HG03139 (cell line): ENCODE data around the gene AJM1.
"Not testable (repeated sequence)": the region's sequence is repeated elsewhere in the genome, so short reads cannot be mapped to it uniquely, and the experiment has no call there.

Experiments used
- ATAC-seq: cut with Tn5 transposase; IDR thresholded peaks from one replicate; pipeline ENCODE4 v1.9.1; 2021; ENCODE audit not compliant: unreplicated experiment

The AJM1 gene

DNA sequence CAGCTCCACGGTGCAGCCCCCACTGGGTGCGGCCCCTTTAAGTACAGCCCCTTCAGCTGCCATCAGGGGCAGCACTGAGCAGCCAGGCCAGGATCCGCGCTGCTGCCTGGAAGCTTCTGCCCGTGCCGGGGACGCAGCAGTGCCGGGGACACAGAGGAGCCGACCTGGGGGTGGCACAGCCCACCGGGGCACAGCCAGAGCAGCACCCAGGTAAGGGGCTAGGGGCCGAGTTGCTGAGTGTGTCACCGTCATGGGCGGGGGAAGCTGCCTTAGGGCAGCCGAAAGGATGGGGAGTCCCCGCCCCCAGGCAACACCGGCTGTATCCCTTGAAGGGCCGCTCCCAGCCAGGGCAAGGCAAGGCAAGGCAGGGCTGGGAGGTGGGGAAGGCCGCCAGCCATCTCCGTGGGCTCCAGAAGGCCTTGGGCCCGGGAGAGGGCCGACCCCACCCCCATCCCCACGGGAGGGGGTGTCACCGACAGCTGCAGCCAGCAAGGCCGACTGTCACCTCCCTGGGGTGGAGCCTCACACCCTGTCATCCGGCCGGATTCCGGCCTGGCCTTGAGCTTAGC lies at the start of gene AJM1:
TSS of gene AJM1 (plus strand) at position 99 of the 569 bp plus-strand sequence. CDS start 1,937 bp downstream, outside the sequence.
- peak; percentile 60 for ATAC-seq

DNA sequence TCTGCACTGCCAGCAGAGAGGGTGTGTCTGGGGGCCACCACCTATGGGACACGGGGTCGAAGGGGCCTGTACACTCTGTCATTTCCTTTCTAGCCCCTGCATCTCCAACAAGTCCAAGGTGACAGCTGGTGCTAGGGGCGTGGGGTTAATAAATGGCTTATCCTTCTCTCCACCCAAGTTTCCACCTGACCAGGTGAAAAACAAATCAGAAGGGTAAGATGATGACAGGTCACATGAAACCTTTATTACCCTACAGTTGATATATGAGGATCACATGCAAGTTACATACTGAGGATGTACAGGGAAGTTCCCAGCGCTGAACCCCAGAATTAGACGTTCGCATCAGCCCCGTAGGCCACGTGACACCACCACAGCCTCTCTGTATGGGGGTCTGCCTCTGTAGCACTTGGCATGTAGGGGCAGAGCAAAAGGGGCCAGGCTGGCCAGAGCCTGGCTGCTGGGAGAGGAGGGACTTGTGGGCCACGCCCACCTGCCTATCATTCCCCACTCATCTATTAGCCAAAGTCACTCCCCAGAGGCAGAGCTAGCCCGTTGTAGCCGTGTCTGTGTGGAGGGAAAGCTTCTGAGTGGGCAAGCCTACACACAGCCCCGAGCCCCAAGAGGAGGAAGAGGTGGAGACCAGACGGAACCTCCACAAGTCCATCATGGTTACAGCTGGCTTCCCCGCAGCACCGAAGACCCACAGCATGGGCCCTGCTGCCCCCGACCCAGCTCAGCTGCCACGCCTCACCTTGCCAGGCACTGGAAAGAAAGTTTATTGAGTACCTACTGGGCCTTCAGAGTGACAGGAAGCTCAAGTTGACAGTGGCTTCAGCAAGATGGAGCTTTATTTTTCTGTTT lies 49.0 kb upstream of the AJM1 start:
- no peak for ATAC-seq

DNA sequence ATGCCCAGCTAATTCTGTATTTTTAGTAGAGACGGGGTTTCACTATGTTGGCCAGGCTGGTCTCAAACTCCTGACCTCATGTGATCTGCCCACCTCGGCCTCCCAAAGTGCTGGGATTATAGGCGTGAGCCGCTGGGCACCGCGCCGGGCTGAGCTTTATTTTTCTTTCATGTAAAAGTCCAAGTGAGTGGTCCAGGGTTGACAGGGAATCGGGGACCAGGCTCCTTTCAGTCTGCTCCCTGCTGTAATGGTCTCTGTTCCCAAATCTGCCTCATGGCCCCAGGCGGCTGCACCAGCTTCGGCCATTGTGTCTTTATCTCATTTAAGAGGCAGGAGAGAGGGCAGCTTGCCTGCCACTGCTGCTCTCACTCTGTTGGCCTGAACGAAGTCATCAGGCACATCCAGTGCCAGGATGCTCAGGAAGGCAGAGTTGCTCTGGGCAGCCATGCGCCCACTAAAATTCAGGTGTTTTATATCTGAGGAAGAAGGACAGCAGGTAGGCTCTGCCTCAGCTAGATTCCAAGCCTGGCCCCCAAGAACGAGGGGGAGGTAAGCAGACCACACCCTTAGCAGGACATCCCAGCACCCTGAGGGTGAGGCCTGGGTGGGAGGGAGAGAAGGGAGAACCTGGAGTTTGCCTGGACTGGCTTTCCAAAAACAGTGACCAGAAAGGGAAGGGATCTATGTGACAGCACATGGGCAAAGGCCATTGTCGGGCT lies 47.8 kb upstream of the AJM1 start:
- ATAC-seq = no peak

DNA sequence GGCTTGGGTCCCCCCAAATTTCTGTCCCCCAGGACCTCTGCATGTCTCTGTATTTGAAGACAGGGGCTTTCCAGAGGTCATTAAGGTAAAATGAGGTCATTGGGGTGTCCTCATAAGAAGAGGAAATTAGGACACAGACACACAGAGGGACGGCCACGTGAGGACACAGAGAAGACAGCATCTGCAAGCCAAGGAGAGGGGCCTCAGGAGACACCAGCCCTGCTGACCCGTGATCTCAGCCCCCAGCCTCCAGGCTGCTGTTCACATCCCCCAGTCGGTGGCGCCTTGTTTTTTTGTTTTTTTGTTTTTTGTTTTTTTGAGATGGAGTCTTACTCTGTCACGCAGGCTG lies 47.3 kb upstream of the AJM1 start:
- no peak for ATAC-seq

DNA sequence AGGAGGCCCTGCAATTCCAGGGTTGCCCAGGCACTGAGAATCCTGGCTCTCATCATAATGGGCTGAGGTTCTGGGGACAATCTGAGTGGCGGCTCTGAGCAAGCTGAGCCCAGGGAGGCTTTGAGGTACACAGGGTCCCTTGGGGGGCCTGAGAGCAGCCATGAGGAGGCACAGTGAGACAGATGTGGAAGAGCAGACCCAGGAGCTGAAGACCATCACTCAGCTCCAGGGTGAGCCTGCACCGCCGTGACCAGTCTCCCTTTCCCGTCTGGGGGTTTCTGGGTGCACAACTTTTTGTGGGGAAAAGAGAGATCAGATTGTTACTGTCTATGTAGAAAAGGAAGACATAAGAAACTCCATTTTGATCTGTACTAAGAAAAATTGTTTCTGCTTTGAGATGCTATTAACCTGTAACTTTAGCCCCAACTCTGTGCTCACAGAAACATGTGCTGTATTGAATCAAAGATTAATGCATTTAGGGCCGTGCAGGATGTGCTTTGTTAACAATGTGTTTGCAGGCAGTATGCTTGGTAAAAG lies 46.0 kb upstream of the AJM1 start, which contains the start of gene CCDC183:
TSS of gene CCDC183 (plus strand) at position 101 of the 537 bp plus-strand sequence. CDS start at position 161, 60 bp downstream.
- no peak for ATAC-seq

DNA sequence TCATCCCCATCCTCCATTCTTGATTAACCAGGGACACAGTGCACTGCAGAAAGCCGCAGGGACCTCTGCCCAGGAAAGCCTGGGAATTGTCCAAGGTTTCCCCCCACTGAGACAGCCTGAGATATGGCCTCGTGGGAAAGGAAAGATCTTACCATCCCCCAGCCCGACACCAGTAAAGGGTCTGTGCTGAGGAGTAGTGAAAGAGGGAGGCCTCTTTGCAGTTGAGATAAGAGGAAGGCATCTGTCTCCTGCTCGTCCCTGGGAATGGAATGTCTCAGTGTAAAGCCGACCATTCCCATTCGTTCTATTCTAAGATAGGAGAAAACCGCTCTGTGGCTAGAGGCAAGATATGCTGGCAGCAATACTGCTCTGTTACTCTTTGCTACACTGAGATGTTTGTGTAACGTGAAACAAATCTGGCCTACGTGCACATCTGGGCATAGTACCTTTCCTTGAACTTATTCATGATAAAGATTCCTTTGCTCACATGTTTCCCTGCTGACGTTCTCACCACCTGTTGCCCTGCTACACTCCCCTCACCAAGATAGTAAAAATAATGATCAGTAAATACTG lies 45.4 kb upstream of the AJM1 start:
- not testable (repeated sequence) for ATAC-seq

DNA sequence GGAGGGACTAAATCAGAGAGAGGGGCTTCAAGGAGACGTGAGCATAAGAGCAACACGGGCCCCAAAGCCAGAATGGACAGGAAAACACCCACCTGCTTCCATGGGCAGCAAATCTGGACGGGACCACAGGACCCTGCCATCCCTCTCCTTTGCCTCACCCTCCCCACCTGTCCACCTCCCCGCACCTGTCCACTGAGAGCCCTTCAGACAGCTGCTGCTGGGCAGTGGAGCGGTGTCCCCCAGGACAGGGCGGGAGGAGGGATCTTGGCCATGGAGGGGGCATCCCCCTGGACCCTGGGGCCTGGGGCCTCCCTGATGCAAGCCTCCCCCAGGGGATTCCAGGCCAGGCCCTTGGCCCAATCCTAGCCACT lies 43.6 kb upstream of the AJM1 start:
- no peak for ATAC-seq

DNA sequence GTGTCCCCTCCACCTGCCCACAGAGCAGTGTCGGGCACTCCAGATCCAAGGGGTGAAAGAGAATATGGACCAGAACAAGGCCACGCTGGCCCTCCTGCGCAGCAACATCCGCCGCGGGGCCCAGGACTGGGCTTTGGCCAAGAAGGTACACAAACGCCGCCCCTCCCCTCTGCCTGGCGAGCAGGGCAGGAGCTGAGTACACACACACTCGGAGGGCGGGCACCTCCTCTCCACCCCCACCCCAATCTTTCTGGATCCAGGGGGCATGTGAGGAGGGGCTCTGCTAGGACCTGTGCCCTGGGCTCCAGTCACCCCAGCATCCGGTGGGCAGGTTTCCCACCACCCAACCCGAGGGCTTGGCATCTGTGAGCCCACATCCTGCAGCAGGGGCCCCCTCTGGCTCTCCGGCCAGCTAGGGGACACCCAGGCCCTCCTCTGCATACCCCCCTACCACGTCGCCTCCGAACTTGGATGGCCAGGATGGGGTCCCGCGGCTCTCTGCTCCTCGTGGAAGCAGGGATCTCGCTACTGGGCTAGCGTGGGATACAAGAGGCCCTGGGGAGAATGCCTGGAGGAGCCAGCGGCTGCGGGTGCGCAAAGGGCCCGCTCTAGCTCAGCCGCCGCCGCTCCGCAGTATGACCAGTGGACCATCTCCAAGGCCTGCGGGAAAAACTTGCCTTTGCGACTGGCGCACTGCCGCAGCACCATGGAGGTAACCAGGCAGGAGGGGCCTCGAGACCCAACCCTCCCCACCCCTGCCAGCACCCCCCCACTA lies 43.0 kb upstream of the AJM1 start:
- no peak for ATAC-seq

DNA sequence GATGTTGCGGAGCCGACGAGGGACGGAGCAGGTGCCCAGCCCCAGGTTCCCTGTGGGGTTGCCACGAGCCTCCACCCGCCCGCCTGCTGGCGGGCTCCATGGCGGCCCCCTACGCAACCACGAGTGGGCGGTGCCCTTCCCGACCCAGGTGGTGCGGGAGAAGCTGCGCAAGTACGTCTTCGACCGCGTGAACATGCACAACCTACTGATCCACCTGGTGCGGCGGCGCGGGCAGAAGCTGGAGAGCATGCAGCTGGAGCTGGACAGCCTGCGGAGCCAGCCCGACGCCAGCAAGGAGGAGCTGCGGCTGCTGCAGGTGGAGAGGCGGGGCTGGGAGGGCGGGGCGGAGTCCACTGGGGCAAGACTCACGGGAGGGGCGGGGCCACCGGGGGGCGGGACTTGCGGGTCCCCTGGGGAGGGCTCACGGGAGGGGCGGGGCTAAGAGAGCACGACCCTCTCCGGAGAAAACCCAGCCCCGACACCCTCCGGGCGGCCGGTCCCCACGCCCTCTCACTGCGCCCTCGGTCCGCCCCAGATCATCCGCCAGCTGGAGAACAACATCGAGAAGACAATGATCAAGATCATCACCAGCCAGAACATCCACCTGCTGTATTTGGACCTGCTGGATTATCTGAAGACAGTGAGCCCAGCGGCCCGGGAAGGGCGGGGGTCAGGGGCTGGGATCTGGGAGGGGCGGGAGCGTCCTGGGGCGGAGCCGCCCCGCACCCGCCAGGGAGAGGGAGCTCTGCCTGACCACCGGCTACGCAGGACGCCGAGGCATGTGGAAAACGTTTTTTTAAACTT lies 42.2 kb upstream of the AJM1 start:
- peak; percentile 45 for ATAC-seq

DNA sequence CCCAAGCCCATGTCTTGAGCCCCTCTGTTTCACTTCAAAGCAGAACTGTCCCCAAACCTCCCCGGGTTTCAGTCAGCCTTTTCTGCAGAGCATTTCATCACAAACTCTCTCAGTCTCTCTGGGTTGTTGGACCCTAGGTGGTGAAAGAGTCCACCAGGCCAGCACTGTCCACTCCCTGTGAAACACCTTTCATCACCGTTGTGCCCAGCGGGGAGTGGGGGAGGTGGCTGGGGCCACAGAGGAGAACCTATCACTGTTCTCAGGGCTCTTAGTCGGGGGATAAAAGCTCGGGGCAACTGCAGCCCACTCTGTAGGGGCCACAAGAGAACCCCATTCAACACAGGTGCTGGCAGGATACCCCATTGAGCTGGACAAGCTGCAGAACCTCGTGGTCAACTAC lies 40.0 kb upstream of the AJM1 start:
- ATAC-seq = no peak

DNA sequence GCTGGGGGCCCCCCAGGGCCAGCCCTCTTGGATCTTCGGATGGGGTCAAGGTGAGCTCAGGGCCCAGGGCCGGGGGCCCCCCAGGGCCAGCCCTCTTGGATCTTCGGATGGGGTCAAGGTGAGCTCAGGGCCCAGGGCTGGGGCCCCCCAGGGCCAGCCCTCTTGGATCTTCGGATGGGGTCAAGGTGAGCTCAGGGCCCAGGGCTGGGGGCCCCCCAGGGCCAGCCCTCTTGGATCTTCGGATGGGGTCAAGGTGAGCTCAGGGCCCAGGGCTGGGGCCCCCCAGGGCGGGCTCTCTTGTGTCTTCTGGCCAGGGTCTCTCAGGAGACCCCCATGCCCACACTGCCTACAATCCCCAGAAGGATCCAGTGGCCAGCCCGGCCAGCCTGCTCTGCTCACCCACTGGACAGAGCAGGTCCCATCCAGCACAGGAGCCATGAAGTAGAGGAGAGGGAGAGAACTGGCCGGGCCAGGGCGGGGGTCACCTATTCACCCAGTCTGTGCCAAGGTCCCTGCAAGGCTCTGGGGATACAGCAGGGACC lies 39.2 kb upstream of the AJM1 start:
- ATAC-seq = not testable (repeated sequence)

DNA sequence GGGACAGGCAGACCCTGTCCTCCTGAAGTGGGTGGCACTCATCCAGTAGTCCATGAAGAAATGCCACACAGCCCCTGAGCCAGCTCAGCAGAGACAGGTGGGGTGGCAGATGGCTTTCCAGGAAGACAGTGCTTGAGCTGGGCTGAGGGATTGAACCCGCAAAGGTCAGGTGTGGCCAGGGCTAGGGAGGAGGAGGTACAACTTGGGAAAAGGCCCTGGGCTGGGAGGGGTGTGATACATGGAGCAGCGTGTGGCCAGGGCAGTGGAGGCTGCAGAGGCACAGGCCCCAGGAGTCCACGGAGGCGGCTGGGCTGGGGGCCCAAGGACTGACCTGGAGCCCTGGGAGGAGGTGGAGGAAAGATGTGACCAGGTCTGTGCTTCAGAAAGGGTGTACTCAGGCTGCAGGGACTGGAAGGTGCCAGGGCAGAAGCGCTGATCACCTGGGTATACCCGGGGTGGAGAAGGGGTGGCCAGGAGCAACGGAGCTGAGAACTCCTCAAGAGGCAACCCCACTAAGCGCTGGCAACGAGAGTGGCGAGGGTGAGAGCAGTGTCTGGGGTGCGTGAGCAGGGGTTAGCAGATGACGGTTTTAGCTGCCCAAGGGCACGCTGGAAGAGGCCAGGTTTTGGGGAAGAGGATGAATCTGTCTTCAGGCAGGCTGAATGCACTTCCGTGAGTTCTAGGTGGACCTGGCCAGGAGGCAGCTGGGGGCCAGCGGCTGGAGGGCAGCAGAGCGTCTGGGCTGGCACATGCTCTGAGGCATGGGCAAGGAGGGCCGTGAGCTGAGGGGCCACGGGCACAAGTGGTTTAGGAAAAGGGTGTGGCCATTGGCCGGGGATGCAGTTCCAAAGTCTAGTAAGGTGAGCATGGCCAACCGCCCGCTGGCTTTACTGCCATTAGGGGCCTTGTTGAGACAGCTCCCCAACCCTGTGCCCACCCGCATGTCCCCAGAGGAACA lies 38.4 kb upstream of the AJM1 start:
- ATAC-seq = no peak

DNA sequence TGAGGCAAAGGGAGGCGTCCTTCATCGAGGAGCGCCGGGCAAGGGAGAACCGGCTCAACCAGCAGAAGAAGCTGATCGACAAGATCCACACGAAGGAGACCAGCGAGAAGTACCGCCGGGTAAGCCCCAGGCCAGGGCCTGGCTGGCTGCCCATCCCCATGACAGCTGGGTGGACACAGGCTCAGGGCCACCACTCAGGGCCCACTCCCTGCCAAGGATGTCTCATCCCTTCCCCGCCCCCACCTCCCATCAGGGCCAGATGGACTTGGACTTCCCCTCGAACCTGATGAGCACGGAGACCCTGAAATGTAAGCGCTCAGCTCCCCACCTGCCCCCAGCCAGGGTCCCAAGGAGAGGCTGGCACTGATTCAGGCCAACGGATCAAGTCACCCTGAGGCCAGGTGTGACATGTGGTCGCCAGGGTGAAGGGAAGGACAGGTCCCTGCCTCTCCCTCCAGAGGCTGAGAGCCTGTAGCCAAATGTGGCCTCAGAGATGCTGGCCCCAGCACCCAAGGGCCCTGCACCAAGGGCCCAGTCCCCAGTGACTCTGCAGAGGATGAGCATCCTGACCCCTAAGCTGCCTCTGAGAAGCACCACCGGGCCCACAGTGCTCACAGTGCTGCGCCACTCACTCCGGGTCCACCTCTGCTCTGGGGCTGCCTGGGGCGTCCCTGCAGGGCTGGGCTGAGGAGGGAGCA lies 37.6 kb upstream of the AJM1 start:
- ATAC-seq = no peak

DNA sequence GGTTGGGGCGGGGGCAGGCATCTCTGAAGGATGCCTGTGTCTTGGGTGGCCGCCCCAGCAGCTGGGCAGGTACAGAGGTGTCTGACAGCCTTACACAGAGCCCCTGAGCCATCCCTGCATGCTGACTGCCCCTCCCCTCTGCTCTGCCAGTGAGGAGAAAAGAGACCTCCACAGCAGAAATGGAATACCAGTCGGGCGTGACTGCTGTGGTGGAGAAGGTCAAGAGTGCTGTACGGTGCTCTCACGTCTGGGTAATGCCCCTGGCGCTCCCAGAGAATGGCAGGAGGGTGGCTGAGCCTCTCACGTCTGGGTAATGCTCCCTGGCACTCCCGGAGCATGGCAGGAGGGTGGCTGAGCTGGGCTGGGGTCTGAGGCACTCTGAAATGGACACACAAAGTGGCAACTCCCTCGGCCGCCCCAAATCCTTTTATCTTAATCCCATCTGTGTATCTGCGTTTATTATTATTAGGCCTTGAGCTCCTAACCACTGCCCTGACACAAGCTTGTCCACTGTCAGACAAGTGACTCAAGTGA lies 37.0 kb upstream of the AJM1 start:
- no peak for ATAC-seq

DNA sequence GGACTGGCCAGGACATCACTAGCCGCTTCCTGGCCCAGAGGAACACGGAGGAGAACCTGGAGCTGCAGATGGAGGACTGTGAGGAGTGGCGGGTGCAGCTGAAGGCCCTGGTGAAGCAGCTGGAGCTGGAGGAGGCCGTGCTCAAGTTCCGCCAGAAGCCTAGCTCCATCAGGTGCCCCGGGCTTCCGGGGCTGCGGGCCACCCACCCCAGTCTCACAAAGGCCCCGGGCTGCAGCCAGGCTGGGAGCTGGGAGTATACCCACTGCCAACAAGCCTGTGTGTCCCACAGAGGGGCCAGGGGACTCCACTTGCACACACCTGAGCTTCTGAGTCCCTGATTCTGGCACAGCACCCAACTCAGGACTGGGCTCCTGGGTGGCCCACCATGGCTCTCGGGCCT lies 36.2 kb upstream of the AJM1 start:
- no peak for ATAC-seq

DNA sequence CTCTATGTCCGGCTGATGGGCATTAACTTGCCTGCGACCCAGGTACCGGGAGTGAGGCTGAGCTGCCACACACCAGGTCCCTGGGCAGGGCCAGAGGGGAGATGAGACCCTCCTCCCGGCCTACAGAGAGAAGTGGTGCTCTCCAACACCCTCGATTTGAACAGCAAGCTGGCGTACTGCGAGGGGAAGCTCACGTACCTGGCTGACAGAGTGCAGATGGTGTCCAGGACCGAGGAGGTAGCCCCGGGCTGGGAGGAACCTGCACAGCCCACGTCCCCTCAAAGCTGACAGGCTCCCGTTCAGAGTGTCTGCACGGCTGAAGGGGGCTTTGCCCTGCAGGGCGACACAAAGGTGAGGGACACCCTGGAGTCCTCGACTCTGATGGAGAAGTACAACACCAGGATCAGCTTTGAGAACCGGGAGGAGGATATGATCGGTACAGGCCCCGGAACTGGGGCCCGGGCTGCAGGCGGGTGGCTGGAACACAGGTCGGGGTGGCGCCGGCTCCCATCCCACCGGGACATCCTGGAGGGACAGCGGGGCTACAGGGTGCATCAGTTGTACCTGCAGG lies 35.6 kb upstream of the AJM1 start:
- ATAC-seq = no peak
